B cell (primary cell): ENCODE measurements around the gene UBR1.

ENCODE experiments used
- CTCF ChIP-seq: fragments of 200-600 bp; IDR thresholded peaks from one replicate; pipeline ENCODE4 v1.8.0; 2022; ENCODE audit warnings: antibody characterized with exemption, mild to moderate bottlenecking
- EZH2 ChIP-seq: IDR thresholded peaks from 2 replicates; pipeline ENCODE4 v1.6.1; 2012; ENCODE audit warnings: borderline replicate concordance, low read depth, mild to moderate bottlenecking, moderate library complexity, low read length; ENCODE audit not compliant: insufficient read depth, poor library complexity, severe bottlenecking

GRCh38 chr15:42908538-42908937 is 197.3 kb downstream of the UBR1 start:
- TF ChIP-seq CTCF (no peak), EZH2 (no peak)
